Thyroid gland (tissue), 4 donors: ENCODE data around the gene SPOCK2. TPM values are rescaled to one million over a fixed set of nuclear protein-coding genes. Genes with fewer than 3 reads are reported as not detected.

Experiments used
- DNase-seq, 2 donors: peaks; one replicate each; pipeline ENCODE4 v3.0.0-alpha.2; 2019
- H3K27ac ChIP-seq, 3 donors: fragments of 200-600 bp; sonication (generic); 1 replicate in 2 of 3; 2 replicates in 1 of 3; pipeline ENCODE4 v1.5.1; 2016 to 2019; ENCODE audit warnings: mild to moderate bottlenecking in 1 of 3, moderate library complexity in 1 of 3
- H3K27me3 ChIP-seq: fragments of 200-600 bp; sonication (generic); one replicate; pipeline ENCODE4 v1.5.1; 2019
- H3K36me3 ChIP-seq, 2 donors: fragments of 200-600 bp; sonication (generic); one replicate each; pipeline ENCODE4 v1.5.1; 2016 to 2019
- H3K4me1 ChIP-seq, 2 donors: fragments of 200-600 bp; sonication (generic); one replicate each; pipeline ENCODE4 v1.5.1; 2017 to 2019
- H3K4me3 ChIP-seq, 3 donors: fragments of 200-600 bp; sonication (generic); replicated peaks in 1 of 3; 1 replicate in 2 of 3; 2 replicates in 1 of 3; pipeline ENCODE4 v1.5.1; 2016; ENCODE audit warnings: mild to moderate bottlenecking in 1 of 3
- H3K9me3 ChIP-seq: fragments of 200-600 bp; sonication (generic); one replicate; pipeline ENCODE4 v1.5.1; 2017
- CTCF ChIP-seq, 6 experiments: fragments of 200-600 bp in 3 of 6; fragments of 450-650 bp in 3 of 6; sonication (generic) in 3 of 6; IDR thresholded peaks; one replicate each; pipeline ENCODE4 v1.5.1; 2016 to 2019; ENCODE audit warnings: antibody characterized with exemption in 6 of 6, mild to moderate bottlenecking in 2 of 6, inconsistent platforms in 1 of 6, moderate library complexity in 1 of 6
- POLR2A ChIP-seq, 2 donors: fragments of 450-650 bp; IDR thresholded peaks; one replicate each; pipeline ENCODE4 v1.6.1; 2017; ENCODE audit warnings: antibody characterized with exemption in 2 of 2, mild to moderate bottlenecking in 2 of 2, moderate library complexity in 1 of 2
- WGBS, 2 donors: methylation state at CpG; one replicate each; pipeline ENCODE4 v1.1.5; 2017; 5-methylcytosine and 5-hydroxymethylcytosine counted together
- intact Hi-C: fragments of 100-400 bp; cut with DNase I; formaldehyde crosslinking; loops from one replicate; pipeline ENCODE4 v1.15.1; 2023
- total RNA-seq, 4 donors: library from RNA; depleted of rRNA; stranded (reverse); fragments of >200 nt; gene quantifications; one replicate each; pipeline ENCODE4 v1.2.3, GENCODE V29; 2016

Gene SPOCK2
- total RNA-seq, 4 donors from 2014 or later = 4.3 to 17.6 (median 13.5) TPM

DNA sequence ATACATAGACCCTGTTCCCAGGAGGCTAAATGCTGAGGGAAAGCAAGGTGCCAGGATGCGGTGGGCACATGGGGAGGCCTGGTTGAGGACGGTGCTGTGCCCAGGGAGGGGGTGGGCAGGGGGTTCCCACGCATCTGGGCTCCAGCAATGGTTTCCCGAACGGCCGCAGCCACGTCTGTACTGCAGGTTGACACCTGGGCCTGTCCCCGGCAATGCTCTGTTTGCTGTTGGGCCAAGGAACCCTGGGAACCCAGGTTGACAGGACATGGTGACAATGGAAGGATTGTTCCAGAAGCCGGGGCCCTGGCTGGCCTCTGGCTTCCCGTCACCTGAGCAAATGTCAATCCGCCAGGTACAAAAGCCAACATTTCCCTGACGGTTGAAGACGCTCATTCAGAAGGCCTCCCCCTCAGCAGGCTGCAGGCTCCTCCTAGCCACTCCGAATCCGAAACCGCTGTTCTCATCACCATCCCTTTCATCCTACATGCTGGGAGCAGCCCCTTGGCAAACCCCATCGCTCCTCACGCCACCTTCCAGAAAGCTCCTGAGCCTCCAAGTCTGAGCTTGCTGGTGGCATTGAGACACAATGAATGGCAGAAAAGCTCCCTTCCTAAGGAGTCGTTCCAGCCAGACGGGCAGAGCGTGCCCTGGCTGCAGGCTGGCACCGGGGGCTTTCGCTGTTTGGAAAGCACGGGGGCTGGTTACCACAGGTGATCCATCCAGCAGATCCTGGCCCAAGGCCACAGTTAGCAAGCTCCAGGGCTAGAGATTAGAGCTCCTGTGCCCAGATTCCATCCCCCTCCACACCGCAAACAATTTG lies 31.2 kb downstream of the SPOCK2 start:
- no peaks in the 10 kb centered on the region for H3K4me1 ChIP-seq
- H3K9me3 ChIP-seq = no peaks in the 10 kb centered on the region
- H3K36me3 ChIP-seq = no peaks in the 10 kb centered on the region
- TF ChIP-seq CTCF (IDR thresholded peaks at IDR 0.05) (no peak), POLR2A (IDR thresholded peaks at IDR 0.05) (no peak)
- no peaks in the 10 kb centered on the region for H3K27me3 ChIP-seq
- H3K27ac ChIP-seq = no peak overlapping the region
- no peak for DNase-seq
- WGBS, 2 donors = 90 to 93% methylated on average over 24 of the region's 25 CpGs
- intact Hi-C loops = no loop called here
- H3K4me3 ChIP-seq = no peak overlapping the region

GRCh38 chr10:72056113-72056512 lies 32.2 kb downstream of the SPOCK2 start:
- H3K36me3 ChIP-seq = no peaks in the 10 kb centered on the region
- no peaks in the 10 kb centered on the region for H3K27me3 ChIP-seq
- no peak overlapping the region for H3K27ac ChIP-seq
- no peak for TF ChIP-seq CTCF (IDR thresholded peaks at IDR 0.05)
- no peak for TF ChIP-seq POLR2A (IDR thresholded peaks at IDR 0.05)
- H3K4me3 ChIP-seq = no peak overlapping the region
- DNase-seq = no peak
- 89 to 90% methylated on average over 5 of the region's 5 CpGs for WGBS, 2 donors
- intact Hi-C loops = no loop called here
- H3K9me3 ChIP-seq = no peaks in the 10 kb centered on the region
- no peaks in the 10 kb centered on the region for H3K4me1 ChIP-seq

DNA sequence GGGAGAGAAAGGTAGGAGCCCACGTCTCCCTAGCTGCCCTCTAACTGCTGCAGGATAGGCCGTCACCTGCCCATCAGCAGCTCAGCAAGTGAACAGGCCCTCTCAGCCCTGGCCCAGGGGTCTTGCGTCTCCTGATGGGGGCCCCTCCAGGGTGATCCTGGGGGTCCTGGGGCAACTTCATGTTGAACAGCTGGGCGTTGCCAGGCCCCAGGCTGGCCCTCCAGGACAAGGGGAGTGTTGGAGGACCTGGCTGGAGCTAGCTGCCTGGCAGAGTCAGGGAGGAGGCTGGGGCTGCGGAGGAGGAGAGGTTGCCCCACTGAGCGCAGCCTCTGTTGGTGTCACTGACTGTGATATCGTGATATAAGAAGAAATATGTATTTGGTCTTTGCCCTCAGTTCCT lies 34.7 kb downstream of the SPOCK2 start:
- H3K4me1 ChIP-seq = peaks cover 0 to 6% of the 10 kb centered on the region in 2 donors
- intact Hi-C loops = no loop called here
- no peak for DNase-seq
- TF ChIP-seq CTCF (IDR thresholded peaks at IDR 0.05) = no peak
- no peak for TF ChIP-seq POLR2A (IDR thresholded peaks at IDR 0.05)
- H3K27ac ChIP-seq = no peak overlapping the region
- H3K4me3 ChIP-seq = no peak overlapping the region
- no peaks in the 10 kb centered on the region for H3K27me3 ChIP-seq
- no peaks in the 10 kb centered on the region for H3K9me3 ChIP-seq
- 90 to 99% methylated on average over 7 of the region's 7 CpGs for WGBS, 2 donors
- H3K36me3 ChIP-seq = no peaks in the 10 kb centered on the region

DNA sequence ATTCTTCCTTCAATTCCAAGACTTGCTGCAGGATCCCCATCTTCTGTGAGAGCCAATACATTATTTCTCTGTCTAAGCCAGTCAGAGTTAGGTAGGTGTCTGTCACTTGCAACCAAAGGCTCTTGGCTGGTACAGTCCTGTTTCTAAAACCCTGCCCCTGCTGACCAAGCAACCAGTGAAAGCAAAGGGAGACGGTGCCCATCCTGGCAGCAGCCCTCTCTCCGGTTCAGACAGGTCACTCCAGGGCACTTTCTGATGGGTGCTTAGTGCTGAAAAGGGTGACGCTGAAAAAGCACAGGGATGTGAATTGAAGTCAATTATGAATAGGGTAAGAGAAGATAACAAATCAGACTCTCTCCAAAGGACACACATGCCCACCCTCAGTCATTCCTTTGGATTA lies 37.5 kb downstream of the SPOCK2 start:
- peak in 1 of 2 donors; percentile 31 for DNase-seq
- Histone ChIP-seq H3K9me3 (no peaks in the 10 kb centered on the region), H3K36me3 (no peaks in the 10 kb centered on the region), H3K4me3 (no peak overlapping the region), H3K27me3 (no peaks in the 10 kb centered on the region), H3K27ac (no peak overlapping the region), H3K4me1 (peaks cover 0 to 6% of the 10 kb centered on the region in 2 donors)
- intact Hi-C loops = no loop called here
- WGBS, 2 donors = 24 to 58% methylated on average over 3 of the region's 3 CpGs
- TF ChIP-seq CTCF (IDR thresholded peaks at IDR 0.05) (no peak), POLR2A (IDR thresholded peaks at IDR 0.05) (no peak)

DNA sequence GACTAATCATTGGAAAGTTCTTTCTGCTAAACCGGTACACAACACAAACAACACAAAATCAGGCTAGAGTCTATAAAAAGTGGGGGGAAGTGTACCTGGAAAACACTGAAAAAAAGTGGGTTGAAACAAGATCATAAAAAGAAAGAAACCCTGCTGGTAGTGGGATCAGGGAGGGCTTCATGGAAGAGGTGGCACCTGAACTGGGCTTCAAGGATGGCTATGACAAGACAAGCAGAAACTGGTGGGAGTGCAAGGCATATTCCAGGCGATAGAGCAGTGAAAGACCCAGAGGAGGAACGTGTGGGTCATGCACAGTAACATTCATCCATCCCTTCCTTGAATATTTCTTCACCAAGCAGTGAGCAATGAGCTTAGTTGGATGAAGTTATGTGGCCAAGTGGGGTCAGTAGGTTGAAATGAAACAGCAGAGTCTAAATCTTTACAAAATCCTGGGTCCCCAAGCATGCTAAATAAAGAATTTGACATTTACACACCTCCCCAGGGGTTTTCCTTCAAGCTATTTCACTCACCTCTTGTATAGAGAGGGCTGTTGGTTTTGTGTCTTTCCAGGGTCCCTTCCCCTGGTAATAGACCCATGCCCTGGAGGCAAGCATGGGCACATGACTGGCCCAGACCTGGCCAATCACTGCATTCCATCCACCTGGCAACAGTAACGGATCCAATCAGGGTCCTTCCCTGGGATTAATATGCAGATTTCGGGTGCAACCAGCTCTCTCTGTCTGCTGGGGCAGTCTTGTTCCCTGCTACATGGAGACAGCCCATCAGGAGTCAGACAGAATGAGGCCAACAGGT lies 38.2 kb downstream of the SPOCK2 start:
- TF ChIP-seq POLR2A (IDR thresholded peaks at IDR 0.05) (no peak), CTCF (IDR thresholded peaks at IDR 0.05) (no peak)

More for the DNA sequence above, 38.2 kb downstream of the SPOCK2 start:
- DNase-seq = no peak
- intact Hi-C loops = loop anchor here (5.0 to 10.0 kb wide), 2 partner anchors 155 to 287 kb away; no protein-coding TSS in a partner anchor
- H3K4me1 ChIP-seq = peaks cover 0 to 6% of the 10 kb centered on the region in 2 donors
- no peak overlapping the region for H3K4me3 ChIP-seq
- no peaks in the 10 kb centered on the region for H3K9me3 ChIP-seq
- H3K36me3 ChIP-seq = no peaks in the 10 kb centered on the region
- 87 to 93% methylated on average over 5 of the region's 5 CpGs for WGBS, 2 donors
- H3K27ac ChIP-seq = no peak overlapping the region
- H3K27me3 ChIP-seq = no peaks in the 10 kb centered on the region
